HepG2 (cell line): ENCODE results near the gene SMAD3. TPM values are rescaled to one million over a fixed set of nuclear protein-coding genes. Genes with fewer than 3 reads are reported as not detected.

ENCODE experiments used
- ATAC-seq: fragments of 200-7000 bp; cut with Tn5 transposase; 3 replicates; pipeline ENCODE4 v1.9.1; 2020; ENCODE audit warnings: mild to moderate bottlenecking, moderate library complexity
- BruUV-seq: library from RNA; stranded (reverse); fragments of 400-500 nt; replicated peaks from 2 replicates; lab custom pipeline; 2021; lab: Mats Ljungman, UMichigan
- CTCF ChIA-PET: fragments of 300-600 bp; formaldehyde crosslinking; extraction: SDS; loops from one replicate; lab custom pipeline; 2021; ENCODE audit warnings: low total read pairs, inconsistent platforms, low intra/inter-chr PET ratio; lab: Yijun Ruan, JAX
- POLR2A ChIA-PET: fragments of 350-600 bp; sonication (Branson Sonifier 250); formaldehyde crosslinking; loops from one replicate; lab custom pipeline; 2020; ENCODE audit warnings: antibody characterized with exemption, inconsistent platforms; lab: Yijun Ruan, JAX
- DNase-seq: peaks from one replicate; pipeline ENCODE4 v3.0.0-alpha.2; 2015; ENCODE audit warnings: low spot score
- FAIRE-seq: peaks from 3 replicates; lab custom pipeline; 2011; peaks lifted over from hg19 to GRCh38; lab: Jason Lieb, UNC
- H2AFZ ChIP-seq: one replicate; pipeline ENCODE4 v1.6.1; 2011; ENCODE audit warnings: low read length, inconsistent platforms
- H3K27ac ChIP-seq: fragments of 300-600 bp; 3 replicates; pipeline ENCODE4 v1.8.0; 2011; ENCODE audit warnings: mixed run types, mild to moderate bottlenecking, mixed read lengths, low read length, inconsistent platforms; ENCODE audit not compliant: insufficient read depth; ENCODE audit errors: extremely low read length
- H3K27me3 ChIP-seq, 2 experiments: fragments of 200-600 bp in 1 of 2; 2 replicates in 1 of 2; 3 replicates in 1 of 2; pipeline versions ENCODE4 v1.6.0 to v1.8.0; 2011; ENCODE audit warnings: low read length in 2 of 2, mild to moderate bottlenecking in 2 of 2, moderate library complexity in 2 of 2, inconsistent platforms in 1 of 2; ENCODE audit not compliant: insufficient read depth in 2 of 2, control insufficient read depth in 1 of 2
- H3K36me3 ChIP-seq, 2 experiments: fragments of 200-600 bp in 1 of 2; replicated peaks in 1 of 2; 2 replicates in 1 of 2; 3 replicates in 1 of 2; pipeline versions ENCODE4 v1.5.1 to v1.8.0; 2011; ENCODE audit warnings: low read length in 2 of 2, inconsistent platforms in 1 of 2; ENCODE audit not compliant: insufficient read depth in 2 of 2, control insufficient read depth in 1 of 2
- H3K4me1 ChIP-seq: 2 replicates; pipeline ENCODE4 v1.5.1; 2012; ENCODE audit warnings: low read length, inconsistent platforms; ENCODE audit not compliant: insufficient read depth
- H3K4me2 ChIP-seq: 2 replicates; pipeline ENCODE4 v1.6.0; 2011; ENCODE audit warnings: low read depth, low read length, inconsistent platforms
- H3K4me3 ChIP-seq, 3 experiments: fragments of 200-600 bp in 1 of 3; sonication (generic), shearing (Covaris generic) in 1 of 3; replicated peaks in 1 of 3; 2 replicates each; pipeline ENCODE4 v1.5.1; 2011 to 2016; ENCODE audit warnings: low read length in 3 of 3, inconsistent platforms in 2 of 3, low read depth in 2 of 3, mild to moderate bottlenecking in 2 of 3, control low read depth in 1 of 3, mixed read lengths in 1 of 3; ENCODE audit not compliant: insufficient read depth in 1 of 3
- H3K79me2 ChIP-seq: one replicate; pipeline ENCODE4 v1.6.1; 2011; ENCODE audit warnings: low read length, inconsistent platforms; ENCODE audit not compliant: insufficient read depth
- H3K9ac ChIP-seq: 2 replicates; pipeline ENCODE4 v1.6.0; 2011; ENCODE audit warnings: mild to moderate bottlenecking, low read depth, low read length, inconsistent platforms; ENCODE audit not compliant: insufficient read depth
- H3K9me3 ChIP-seq: 2 replicates; pipeline ENCODE4 v1.5.1; 2012; ENCODE audit warnings: mild to moderate bottlenecking, low read length
- H4K20me1 ChIP-seq: 2 replicates; pipeline ENCODE4 v1.6.0; 2011; ENCODE audit warnings: inconsistent platforms, mild to moderate bottlenecking, low read length, moderate library complexity; ENCODE audit not compliant: insufficient read depth
- HNF4G ChIP-seq, 2 experiments: sonication (generic) in 1 of 2; formaldehyde crosslinking in 1 of 2; IDR thresholded peaks; 2 replicates each; pipeline versions ENCODE4 v1.4.0 to v1.6.1; 2011 to 2020; ENCODE audit warnings: borderline replicate concordance in 2 of 2, low read depth in 2 of 2, mild to moderate bottlenecking in 2 of 2, low read length in 1 of 2, missing genetic modification reagents in 1 of 2, moderate library complexity in 1 of 2
- ISL2 ChIP-seq: sonication (generic); formaldehyde crosslinking; IDR thresholded peaks from 2 replicates; pipeline ENCODE4 v1.5.0; 2020; ENCODE audit warnings: missing genetic modification reagents
- MLLT10 ChIP-seq: sonication (generic); formaldehyde crosslinking; IDR thresholded peaks from 2 replicates; pipeline ENCODE4 v1.4.0; 2020; ENCODE audit warnings: missing genetic modification reagents
- NCOR1 ChIP-seq: fragments of 200-600 bp; sonication (generic); IDR thresholded peaks from 2 replicates; pipeline ENCODE4 v1.7.0; 2017; ENCODE audit warnings: antibody characterized with exemption, low read length, borderline replicate concordance
- RELA ChIP-seq: sonication (generic); formaldehyde crosslinking; IDR thresholded peaks from 2 replicates; pipeline ENCODE4 v1.4.0; 2020; ENCODE audit warnings: missing genetic modification reagents
- RFXAP ChIP-seq: sonication (generic); formaldehyde crosslinking; IDR thresholded peaks from 2 replicates; pipeline ENCODE4 v1.4.0; 2020; ENCODE audit warnings: missing genetic modification reagents, borderline replicate concordance
- RNF2 ChIP-seq: fragments of 450-650 bp; conservative IDR thresholded peaks from 2 replicates; pipeline ENCODE4 v1.6.1; 2016; ENCODE audit warnings: low read depth
- ZNF350 ChIP-seq: sonication (generic); formaldehyde crosslinking; IDR thresholded peaks from 2 replicates; pipeline ENCODE4 v1.4.0; 2020; ENCODE audit warnings: mild to moderate bottlenecking, low read depth, missing genetic modification reagents, borderline replicate concordance
- ZNF496 ChIP-seq: sonication (generic); formaldehyde crosslinking; IDR thresholded peaks from 2 replicates; pipeline ENCODE4 v1.8.1; 2023; ENCODE audit warnings: mild to moderate bottlenecking, moderate library complexity, missing genetic modification reagents; ENCODE audit not compliant: insufficient replicate concordance
- ZNF687 ChIP-seq: sonication (generic); formaldehyde crosslinking; IDR thresholded peaks from 2 replicates; pipeline ENCODE4 v1.5.1; 2020; ENCODE audit warnings: mild to moderate bottlenecking, missing genetic modification reagents, moderate library complexity
- ZNF784 ChIP-seq: sonication (generic); formaldehyde crosslinking; IDR thresholded peaks from 2 replicates; pipeline ENCODE4 v1.5.1; 2020; ENCODE audit warnings: missing genetic modification reagents, mild to moderate bottlenecking, borderline replicate concordance
- WGBS: methylation state at CpG from one replicate; pipeline ENCODE4 v1.1.6; 2017; ENCODE audit warnings: low lambda C conversion rate; 5-methylcytosine and 5-hydroxymethylcytosine counted together
- in situ Hi-C: cut with HindIII; loops from 2 replicates; pipeline ENCODE4 v1.10.0; 2017; ENCODE audit warnings: low pct_unique_long_range_greater_than_20kb; ENCODE audit not compliant: extremely low pct_ligation_motif_present
- intact Hi-C: fragments of 100-400 bp; cut with micrococcal nuclease; formaldehyde crosslinking; loops from one replicate; pipeline ENCODE4 v1.10.0; 2022; ENCODE audit not compliant: unreplicated experiment
- polyA plus RNA-seq, 8 experiments: library from polyadenylated mRNA; depleted of rRNA in 3 of 8; stranded (reverse) in 7 of 8; unstranded in 1 of 8; fragments of >200 nt; fragmentation: Illumina TruSeq in 4 of 8; extraction: Trizol in 4 of 8; gene quantifications; 2 replicates each; pipeline versions ENCODE4 v1.2.1 to v1.2.3, GENCODE V29; 2011 to 2016; ENCODE audit warnings: low read depth in 4 of 8, missing spikeins in 1 of 8, mixed read lengths in 1 of 8; ENCODE audit not compliant: insufficient read depth in 1 of 8
- total RNA-seq, 5 experiments: library from RNA; depleted of rRNA; stranded (reverse); fragments of >200 nt; fragmentation: Illumina TruSeq; extraction: Trizol; gene quantifications; 2 replicates each; pipeline ENCODE4 v1.2.3, GENCODE V29; 2016; ENCODE audit warnings: low read depth in 1 of 5

Gene SMAD3
- total and polyA plus RNA-seq, 2 of the 13 experiments (the other 11 are each of a cell fraction or from before 2014, with no cell fraction given), result 8.6 to 56.3 TPM

GRCh38 chr15:67178569-67179210, 113.3 kb downstream of the SMAD3 start:
- TF ChIP-seq ZNF496 (CRISPR knock-in tag) (no peak), ZNF784 (CRISPR knock-in tag) (no peak), ISL2 (no peak), ZNF687 (CRISPR knock-in tag) (no peak), RELA (CRISPR knock-in tag) (no peak), MLLT10 (CRISPR knock-in tag) (no peak), NCOR1 (no peak), RNF2 (no peak), HNF4G (IDR thresholded peaks at IDR 0.05; ENCODE audit: borderline replicate concordance, low read depth, low read length) (no peak), HNF4G (CRISPR knock-in tag; IDR thresholded peaks at IDR 0.05; ENCODE audit: borderline replicate concordance, low read depth) (no peak), RFXAP (no peak), ZNF350 (no peak)
- H3K9ac ChIP-seq, result no peak overlapping the region
- ChIA-PET POLR2A (no interaction called here), CTCF (no interaction called here)
- H3K36me3 ChIP-seq, result peaks cover 19 to 62% of the 10 kb centered on the region in 2 experiments
- H3K27ac ChIP-seq, result no peak overlapping the region
- FAIRE-seq (no peak), DNase-seq (no peak), ATAC-seq (no peak)
- no peak overlapping the region for H3K4me2 ChIP-seq
- no peaks in the 10 kb centered on the region for H3K27me3 ChIP-seq
- H3K9me3 ChIP-seq, result no peaks in the 10 kb centered on the region
- H2AFZ ChIP-seq, result no peak overlapping the region
- H3K79me2 ChIP-seq, result no peaks in the 10 kb centered on the region
- H3K4me1 ChIP-seq, result peaks cover 15% of the 10 kb centered on the region
- H4K20me1 ChIP-seq, result peaks cover 3% of the 10 kb centered on the region
- intact Hi-C loops, result no loop called here
- H3K4me3 ChIP-seq, result no peak overlapping the region
- 97% methylated on average over 11 of the region's 11 CpGs for WGBS
- in situ Hi-C loops, result no loop called here
- no TSS peak for BruUV-seq
